GM12874 (cell line): Measurements from ENCODE around the gene PLCB3.

Experiments used
- TF ChIP-seq, protein P1 (sequence below): IDR thresholded peaks from 2 replicates; pipeline ENCODE4 v1.5.1; 2011; ENCODE audit warnings: low read depth, mild to moderate bottlenecking, control low read depth, low read length, moderate library complexity; ENCODE audit not compliant: insufficient read depth

Gene PLCB3

DNA sequence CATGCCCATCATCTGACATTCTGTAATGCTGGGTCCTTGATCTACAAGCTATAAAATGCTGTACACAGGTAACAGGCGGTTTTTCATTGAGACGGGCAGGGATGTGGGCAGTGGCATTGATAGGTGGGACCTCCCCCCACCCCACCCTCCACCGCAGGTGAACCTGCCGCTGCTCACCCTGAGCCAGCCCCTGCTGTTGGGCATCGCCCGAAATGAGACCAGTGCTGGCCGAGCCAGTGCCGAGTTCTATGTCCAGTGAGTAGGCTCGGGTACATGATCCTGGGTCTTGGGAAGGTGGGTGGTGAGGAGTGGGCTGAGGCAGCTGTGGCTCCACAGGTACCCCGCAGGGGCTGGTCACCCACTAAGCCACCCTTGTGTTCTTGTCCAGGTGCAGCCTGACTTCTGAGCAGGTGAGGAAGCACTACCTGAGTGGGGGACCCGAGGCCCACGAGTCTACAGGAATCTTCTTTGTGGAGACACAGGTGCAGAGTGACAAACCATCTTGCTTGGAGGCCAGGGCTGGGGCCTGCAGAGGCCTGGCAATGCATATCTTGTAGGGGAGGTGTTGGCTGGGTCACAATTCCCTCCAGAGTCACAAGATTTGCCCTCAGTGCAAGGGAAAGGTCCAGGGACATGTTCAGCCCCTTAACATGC, 22.1 kb upstream of the PLCB3 start:
- TF ChIP-seq, protein P1, sequence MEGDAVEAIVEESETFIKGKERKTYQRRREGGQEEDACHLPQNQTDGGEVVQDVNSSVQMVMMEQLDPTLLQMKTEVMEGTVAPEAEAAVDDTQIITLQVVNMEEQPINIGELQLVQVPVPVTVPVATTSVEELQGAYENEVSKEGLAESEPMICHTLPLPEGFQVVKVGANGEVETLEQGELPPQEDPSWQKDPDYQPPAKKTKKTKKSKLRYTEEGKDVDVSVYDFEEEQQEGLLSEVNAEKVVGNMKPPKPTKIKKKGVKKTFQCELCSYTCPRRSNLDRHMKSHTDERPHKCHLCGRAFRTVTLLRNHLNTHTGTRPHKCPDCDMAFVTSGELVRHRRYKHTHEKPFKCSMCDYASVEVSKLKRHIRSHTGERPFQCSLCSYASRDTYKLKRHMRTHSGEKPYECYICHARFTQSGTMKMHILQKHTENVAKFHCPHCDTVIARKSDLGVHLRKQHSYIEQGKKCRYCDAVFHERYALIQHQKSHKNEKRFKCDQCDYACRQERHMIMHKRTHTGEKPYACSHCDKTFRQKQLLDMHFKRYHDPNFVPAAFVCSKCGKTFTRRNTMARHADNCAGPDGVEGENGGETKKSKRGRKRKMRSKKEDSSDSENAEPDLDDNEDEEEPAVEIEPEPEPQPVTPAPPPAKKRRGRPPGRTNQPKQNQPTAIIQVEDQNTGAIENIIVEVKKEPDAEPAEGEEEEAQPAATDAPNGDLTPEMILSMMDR, result no peak

DNA sequence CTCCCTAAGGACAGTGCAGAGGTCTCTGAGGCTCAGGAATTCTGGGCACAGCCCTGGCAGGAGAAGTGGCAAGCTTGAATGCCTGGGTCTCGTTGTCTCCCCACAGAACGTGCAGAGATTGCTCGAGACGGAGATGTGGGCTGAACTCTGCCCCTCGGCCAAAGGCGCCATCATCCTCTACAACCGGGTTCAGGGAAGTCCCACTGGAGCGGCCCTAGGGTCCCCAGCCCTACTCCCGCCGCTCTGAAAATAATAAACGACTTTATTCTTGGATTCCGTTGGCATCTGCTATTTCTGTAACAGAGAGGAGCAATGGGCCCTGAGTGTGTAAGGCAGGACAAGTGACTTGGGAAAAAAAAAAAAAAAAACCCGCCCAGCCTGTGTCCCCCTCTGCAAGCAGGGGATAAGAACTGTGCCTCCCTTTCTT, 21.6 kb upstream of the PLCB3 start:
- TF ChIP-seq, protein P1, result no peak

DNA sequence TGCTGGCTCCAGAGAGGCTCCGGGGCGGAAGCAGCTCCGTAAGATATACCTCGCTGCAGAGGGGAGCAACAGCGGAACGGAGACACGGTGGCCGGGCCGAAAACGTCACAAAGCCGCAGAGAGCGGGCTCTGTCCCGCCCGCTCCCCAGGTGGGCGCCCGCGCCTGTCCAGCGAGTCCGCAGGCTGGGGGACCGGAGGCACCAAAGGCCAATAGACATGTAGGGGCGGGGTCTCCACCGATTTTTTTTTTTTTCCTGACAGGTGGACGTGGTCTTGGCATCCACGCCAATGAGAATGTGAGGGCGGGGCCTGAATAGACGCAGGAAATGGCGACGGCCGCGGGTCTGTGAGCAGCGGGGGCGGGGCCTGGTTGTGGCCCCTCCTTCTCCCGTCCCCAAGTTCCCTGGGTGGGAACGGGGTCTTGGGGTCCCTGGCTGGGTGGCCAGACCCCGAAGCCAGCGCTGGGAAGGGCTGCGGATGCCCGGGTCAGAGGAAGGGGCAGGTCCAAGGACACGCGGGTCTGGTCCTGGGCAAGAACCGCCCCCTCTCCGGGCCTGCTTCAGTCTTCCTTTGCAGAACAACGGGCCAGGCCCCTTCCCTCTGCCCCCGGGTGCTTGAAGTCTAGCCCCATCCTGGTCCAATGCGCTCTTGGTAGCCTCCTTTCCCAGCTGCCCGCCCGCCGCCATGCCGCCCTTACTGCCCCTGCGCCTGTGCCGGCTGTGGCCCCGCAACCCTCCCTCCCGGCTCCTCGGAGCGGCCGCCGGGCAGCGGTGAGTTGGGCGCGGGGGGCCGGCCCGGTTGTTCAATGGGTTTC, 21.0 kb upstream of the PLCB3 start, which contains the start of gene DNAJC4:
TSS of gene DNAJC4 (plus strand) at position 378 of the 814 bp plus-strand sequence. CDS start at position 685, 307 bp downstream.
- TF ChIP-seq, protein P1, result no peak

DNA sequence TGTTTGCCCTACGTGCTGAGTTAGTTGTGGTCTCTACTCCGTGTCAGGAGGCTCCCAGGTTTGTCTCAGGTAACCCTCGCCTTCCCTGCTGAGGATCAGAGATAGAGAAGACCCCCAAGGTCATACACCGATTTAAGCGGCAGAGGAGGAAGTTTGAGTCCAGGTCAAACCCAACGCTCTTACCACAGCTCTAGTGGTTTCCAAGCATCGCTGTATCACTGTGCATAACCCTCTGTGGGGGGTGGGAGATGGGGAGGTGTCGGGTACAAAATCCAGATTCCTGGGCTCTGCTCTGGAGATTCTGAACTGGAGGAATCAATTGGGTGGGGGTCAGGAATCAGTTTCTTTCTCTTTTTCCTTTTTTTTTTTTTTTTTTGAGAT, 20.4 kb upstream of the PLCB3 start:
- TF ChIP-seq, protein P1, result no peak

DNA sequence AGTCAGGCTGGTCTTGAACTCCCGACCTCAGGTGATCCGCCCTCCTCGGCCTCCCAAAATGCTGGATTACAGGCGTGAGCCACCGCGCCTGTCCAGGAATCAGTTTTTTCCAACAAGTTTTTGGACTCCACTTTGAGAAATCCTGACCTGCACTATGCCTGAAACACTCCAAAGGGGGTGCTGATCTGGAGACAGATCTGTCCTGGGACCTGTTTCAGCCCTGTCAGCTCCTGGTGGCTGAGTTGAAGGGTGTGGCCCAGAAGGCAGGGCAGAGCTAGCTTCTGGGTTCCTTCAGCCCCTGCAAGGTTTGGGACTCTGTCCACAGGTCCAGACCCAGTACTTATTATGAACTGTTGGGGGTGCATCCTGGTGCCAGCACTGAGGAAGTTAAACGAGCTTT, 19.8 kb upstream of the PLCB3 start:
- TF ChIP-seq, protein P1, result no peak

DNA sequence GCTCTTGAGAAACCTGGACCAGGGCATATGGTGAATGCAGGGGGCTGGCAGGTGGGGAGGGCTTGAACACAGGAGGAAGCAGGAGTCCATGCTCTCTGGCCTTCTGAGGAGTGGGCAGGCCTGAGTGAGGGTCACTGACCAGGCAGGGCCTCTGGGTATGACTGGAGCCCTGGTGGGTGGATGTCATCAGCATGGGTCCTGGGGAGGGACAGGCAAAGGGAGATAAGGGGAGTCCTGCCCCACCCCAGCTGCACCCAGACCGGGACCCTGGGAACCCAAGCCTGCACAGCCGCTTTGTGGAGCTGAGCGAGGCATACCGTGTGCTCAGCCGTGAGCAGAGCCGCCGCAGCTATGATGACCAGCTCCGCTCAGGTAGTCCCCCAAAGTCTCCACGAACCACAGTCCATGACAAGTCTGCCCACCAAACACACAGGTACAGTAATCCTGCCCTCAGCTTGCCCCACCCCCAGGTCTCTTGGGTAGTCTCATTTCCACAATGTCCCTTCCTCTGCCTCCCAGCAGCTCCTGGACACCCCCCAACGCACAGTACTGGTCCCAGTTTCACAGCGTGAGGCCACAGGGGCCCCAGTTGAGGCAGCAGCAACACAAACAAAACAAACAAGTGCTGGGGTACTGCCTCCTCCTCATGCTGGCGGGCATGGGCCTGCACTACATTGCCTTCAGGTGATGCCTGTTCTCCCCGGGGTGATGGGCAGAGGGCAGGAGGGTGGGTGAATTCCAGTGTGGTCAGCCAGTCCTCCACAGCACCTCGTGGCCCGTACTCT, 19.0 kb upstream of the PLCB3 start:
- TF ChIP-seq, protein P1, result no peak

DNA sequence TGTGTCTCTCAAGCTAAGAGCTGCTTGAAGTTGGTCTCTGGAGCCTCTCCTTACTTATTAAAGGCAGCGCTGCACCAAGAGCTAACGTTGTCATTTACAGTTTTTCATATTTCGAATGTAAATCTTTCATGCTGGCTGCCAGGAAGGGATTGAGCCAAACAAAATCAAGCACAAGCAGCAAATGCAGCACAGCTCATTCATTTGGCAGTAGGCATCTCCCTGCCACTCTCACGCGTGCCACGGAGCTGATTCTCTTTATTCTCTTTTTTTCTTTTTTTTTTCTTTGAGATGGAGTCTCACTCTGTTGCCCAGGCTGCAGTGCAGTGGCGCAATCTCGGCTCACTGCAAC, 18.4 kb upstream of the PLCB3 start:
- TF ChIP-seq, protein P1, result no peak
